ENCODE data around the gene MFN2. TPM values are rescaled to one million over a fixed set of nuclear protein-coding genes. Genes with fewer than 3 reads are reported as not detected.

Gene MFN2
- total RNA-seq, 1 donor from 2014 or later: 29.6 TPM

- H3K27ac Mint-ChIP-seq: no peak overlapping the region
- Histone ChIP-seq H3F3A (ENCODE audit: low read depth) (peaks cover 7% of the 10 kb centered on the region), H2AFZ (replicated peaks) (no peak overlapping the region), H3K79me2 (ENCODE audit: low read depth) (no peaks in the 10 kb centered on the region), H3K4me1 (no peaks in the 10 kb centered on the region), H3K4me2 (no peak overlapping the region), H3K9ac (no peak overlapping the region), H3K27ac (no peak overlapping the region), H3K4me3 (no peak overlapping the region), H3K9me3 (ENCODE audit: low read depth) (no peaks in the 10 kb centered on the region), H4K20me1 (ENCODE audit: low read depth) (no peaks in the 10 kb centered on the region), H3K27me3 (no peaks in the 10 kb centered on the region), H3K36me3 (no peaks in the 10 kb centered on the region)
- peaks cover 2% of the 10 kb centered on the region for H3K27me3 Mint-ChIP-seq (ENCODE audit: insufficient read depth, low read depth)
- no peak overlapping the region for H3K4me3 Mint-ChIP-seq
- TF ChIP-seq EZH2phosphoT487 (IDR thresholded peaks at IDR 0.05): no peak
- no peaks in the 10 kb centered on the region for H3K9me3 Mint-ChIP-seq
- DNase-seq (ENCODE audit: low spot score): no peak
- no peaks in the 10 kb centered on the region for H3K4me1 Mint-ChIP-seq
- H3K36me3 Mint-ChIP-seq: peaks cover 38% of the 10 kb centered on the region
Measured at GRCh38 chr1:11999236-11999635, 19.0 kb downstream of the MFN2 start.

- no peak overlapping the region for H3K4me2 ChIP-seq
- H3K9me3 ChIP-seq (ENCODE audit: low read depth): no peaks in the 10 kb centered on the region
- H3K36me3 Mint-ChIP-seq: peaks cover 41% of the 10 kb centered on the region
- no peaks in the 10 kb centered on the region for H4K20me1 ChIP-seq (ENCODE audit: low read depth)
- no peak overlapping the region for H3K4me3 ChIP-seq
- H3K9ac ChIP-seq: no peak overlapping the region
- TF ChIP-seq CTCF (IDR thresholded peaks at IDR 0.05) (peak; percentile 86), EZH2phosphoT487 (IDR thresholded peaks at IDR 0.05) (no peak)
- no peak overlapping the region for H2AFZ ChIP-seq (replicated peaks)
- no peaks in the 10 kb centered on the region for H3K79me2 ChIP-seq (ENCODE audit: low read depth)
- peaks cover 7% of the 10 kb centered on the region for H3F3A ChIP-seq (ENCODE audit: low read depth)
- no peak overlapping the region for H3K4me3 Mint-ChIP-seq
- DNase-seq (ENCODE audit: low spot score): peak; percentile 78
- peaks cover 7% of the 10 kb centered on the region for H3K4me1 Mint-ChIP-seq
- no peaks in the 10 kb centered on the region for H3K4me1 ChIP-seq
- H3K36me3 ChIP-seq: no peaks in the 10 kb centered on the region
- H3K27me3 Mint-ChIP-seq (ENCODE audit: insufficient read depth, low read depth): no peaks in the 10 kb centered on the region
- H3K27ac ChIP-seq: no peak overlapping the region
- no peak overlapping the region for H3K27ac Mint-ChIP-seq
- H3K27me3 ChIP-seq: no peaks in the 10 kb centered on the region
- no peaks in the 10 kb centered on the region for H3K9me3 Mint-ChIP-seq
Measured at GRCh38 chr1:12001249-12001917, 21.1 kb downstream of the MFN2 start.

GRCh38 chr1:12001996-12002493 is 21.8 kb downstream of the MFN2 start:
- no peak overlapping the region for H3K27ac ChIP-seq

More at GRCh38 chr1:12001996-12002493, 21.8 kb downstream of the MFN2 start:
- no peak overlapping the region for H3K4me2 ChIP-seq
- no peaks in the 10 kb centered on the region for H3K36me3 ChIP-seq
- H3K4me1 ChIP-seq: no peaks in the 10 kb centered on the region
- no peaks in the 10 kb centered on the region for H4K20me1 ChIP-seq (ENCODE audit: low read depth)
- H3K79me2 ChIP-seq (ENCODE audit: low read depth): no peaks in the 10 kb centered on the region
- TF ChIP-seq EZH2phosphoT487 (IDR thresholded peaks at IDR 0.05) (no peak), CTCF (IDR thresholded peaks at IDR 0.05) (no peak), EZH2 (IDR thresholded peaks at IDR 0.05) (no peak)
- H2AFZ ChIP-seq (replicated peaks): no peak overlapping the region
- DNase-seq (ENCODE audit: low spot score): no peak
- no peaks in the 10 kb centered on the region for H3K27me3 ChIP-seq
- Mint-ChIP-seq H3K36me3 (peaks cover 39% of the 10 kb centered on the region), H3K4me1 (peaks cover 11% of the 10 kb centered on the region), H3K27me3 (ENCODE audit: insufficient read depth, low read depth) (no peaks in the 10 kb centered on the region), H3K4me3 (no peak overlapping the region), H3K27ac (no peak overlapping the region), H3K9me3 (no peaks in the 10 kb centered on the region)
- no peaks in the 10 kb centered on the region for H3K9me3 ChIP-seq (ENCODE audit: low read depth)
- no peak overlapping the region for H3K4me3 ChIP-seq
- peaks cover 7% of the 10 kb centered on the region for H3F3A ChIP-seq (ENCODE audit: low read depth)
- H3K9ac ChIP-seq: no peak overlapping the region
